Neural cell (in vitro differentiated cells): ENCODE data around the gene REXO1.

Source experiments
- EP300 ChIP-seq: fragments of 450-650 bp; conservative IDR thresholded peaks from 2 replicates; pipeline ENCODE4 v1.6.1; 2014; ENCODE audit warnings: antibody characterized with exemption, mild to moderate bottlenecking, moderate library complexity; ENCODE audit not compliant: poor library complexity, severe bottlenecking
- TF ChIP-seq, protein P1 (sequence below): fragments of 450-650 bp; IDR thresholded peaks from 2 replicates; pipeline ENCODE4 v1.5.1; 2014; ENCODE audit warnings: antibody characterized with exemption, mild to moderate bottlenecking, moderate library complexity; ENCODE audit not compliant: poor library complexity, severe bottlenecking

DNA sequence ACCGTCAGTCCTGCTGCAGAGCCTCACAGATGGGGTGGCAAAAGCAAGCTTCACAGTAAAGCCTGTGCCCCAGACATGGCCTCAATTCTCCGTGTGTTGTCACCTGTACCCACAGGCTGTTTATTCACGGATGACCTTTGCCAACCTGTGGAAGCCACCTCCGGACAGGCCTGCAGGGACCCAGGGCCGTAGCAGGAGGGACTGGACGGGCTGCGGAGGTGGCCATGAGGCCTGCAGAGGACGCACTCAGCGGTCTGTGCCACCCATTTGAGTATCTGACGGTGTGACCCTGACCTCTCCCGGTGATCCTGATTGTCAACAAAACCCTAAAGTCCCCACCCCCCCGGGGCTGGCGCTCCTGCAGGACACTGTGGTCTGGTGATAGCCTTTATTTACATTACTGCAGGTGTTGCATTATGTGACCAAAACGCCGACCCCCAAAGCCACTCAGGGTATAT lies 22.9 kb upstream of the REXO1 start:
- no peak for TF ChIP-seq EP300
- TF ChIP-seq, protein P1, sequence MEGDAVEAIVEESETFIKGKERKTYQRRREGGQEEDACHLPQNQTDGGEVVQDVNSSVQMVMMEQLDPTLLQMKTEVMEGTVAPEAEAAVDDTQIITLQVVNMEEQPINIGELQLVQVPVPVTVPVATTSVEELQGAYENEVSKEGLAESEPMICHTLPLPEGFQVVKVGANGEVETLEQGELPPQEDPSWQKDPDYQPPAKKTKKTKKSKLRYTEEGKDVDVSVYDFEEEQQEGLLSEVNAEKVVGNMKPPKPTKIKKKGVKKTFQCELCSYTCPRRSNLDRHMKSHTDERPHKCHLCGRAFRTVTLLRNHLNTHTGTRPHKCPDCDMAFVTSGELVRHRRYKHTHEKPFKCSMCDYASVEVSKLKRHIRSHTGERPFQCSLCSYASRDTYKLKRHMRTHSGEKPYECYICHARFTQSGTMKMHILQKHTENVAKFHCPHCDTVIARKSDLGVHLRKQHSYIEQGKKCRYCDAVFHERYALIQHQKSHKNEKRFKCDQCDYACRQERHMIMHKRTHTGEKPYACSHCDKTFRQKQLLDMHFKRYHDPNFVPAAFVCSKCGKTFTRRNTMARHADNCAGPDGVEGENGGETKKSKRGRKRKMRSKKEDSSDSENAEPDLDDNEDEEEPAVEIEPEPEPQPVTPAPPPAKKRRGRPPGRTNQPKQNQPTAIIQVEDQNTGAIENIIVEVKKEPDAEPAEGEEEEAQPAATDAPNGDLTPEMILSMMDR: no peak
